Liver (tissue), 3 donors: ENCODE measurements around the gene ITPK1.

Experiments
- CTCF ChIP-seq: fragments of 150-350 bp; IDR thresholded peaks from 2 replicates; pipeline ENCODE4 v1.5.1; 2017; ENCODE audit warnings: improper control_type of control experiment, low read depth, low read length; ENCODE audit not compliant: missing input control
- GABPA ChIP-seq, 2 donors: IDR thresholded peaks in 1 of 2; conservative IDR thresholded peaks in 1 of 2; 2 replicates each; pipeline ENCODE4 v1.6.1; 2016; ENCODE audit warnings: antibody characterized with exemption in 2 of 2, mild to moderate bottlenecking in 1 of 2, moderate library complexity in 1 of 2
- JUND ChIP-seq, 2 donors: IDR thresholded peaks; 2 replicates each; pipeline ENCODE4 v1.6.1; 2016; ENCODE audit warnings: antibody characterized with exemption in 2 of 2
- RAD21 ChIP-seq, 2 donors: IDR thresholded peaks; 2 replicates each; pipeline ENCODE4 v1.6.1; 2016; ENCODE audit warnings: antibody characterized with exemption in 2 of 2, mild to moderate bottlenecking in 2 of 2
- REST ChIP-seq: IDR thresholded peaks from 2 replicates; pipeline ENCODE4 v1.6.1; 2016; ENCODE audit warnings: antibody characterized with exemption, mild to moderate bottlenecking
- SP1 ChIP-seq: IDR thresholded peaks from 2 replicates; pipeline ENCODE4 v1.6.1; 2018; ENCODE audit warnings: antibody characterized with exemption, mild to moderate bottlenecking
- TAF1 ChIP-seq: conservative IDR thresholded peaks from 2 replicates; pipeline ENCODE4 v1.6.1; 2016; ENCODE audit warnings: antibody characterized with exemption, mild to moderate bottlenecking
- donor health status: healthy.
- donor health status: healthy.

- TF ChIP-seq CTCF: no peak
- TF ChIP-seq JUND (IDR thresholded peaks at IDR 0.05): no peak
- no peak for TF ChIP-seq RAD21 (IDR thresholded peaks at IDR 0.05)
- no peak for TF ChIP-seq REST
- TF ChIP-seq GABPA (IDR thresholded peaks at IDR 0.05 in 1 of 2, conservative IDR thresholded peaks at IDR 0.05 in 1 of 2): no peak
- no peak for TF ChIP-seq SP1
- TF ChIP-seq TAF1: no peak
Measured at GRCh38 chr14:93067088-93067487, 48.6 kb downstream of the ITPK1 start.
